HEK293T (cell line): ENCODE data around the gene C1S.
"Not testable (repeated sequence)": the region's sequence is repeated elsewhere in the genome, so short reads cannot be mapped to it uniquely, and the experiment has no call there.

Experiments used
- CTCF ChIA-PET: fragments of 350-600 bp; formaldehyde crosslinking; extraction: SDS; loops from one replicate; lab custom pipeline; 2021; ENCODE audit warnings: antibody characterized with exemption, inconsistent platforms; lab: Yijun Ruan, JAX
- POLR2A ChIA-PET: fragments of 350-600 bp; formaldehyde crosslinking; extraction: SDS; loops from one replicate; lab custom pipeline; 2020; ENCODE audit warnings: antibody characterized with exemption, inconsistent platforms; lab: Yijun Ruan, JAX
- DNase-seq: peaks from one replicate; pipeline ENCODE4 v3.0.0; 2012; ENCODE audit warnings: mixed read lengths; ENCODE audit errors: extremely low spot score
- ARNT ChIP-seq: fragments of 450-650 bp; IDR thresholded peaks from 2 replicates; pipeline ENCODE4 v1.6.1; 2017; ENCODE audit warnings: mild to moderate bottlenecking
- BHLHE40 ChIP-seq: fragments of 450-650 bp; IDR thresholded peaks from 2 replicates; pipeline ENCODE4 v1.6.1; 2016; ENCODE audit warnings: mild to moderate bottlenecking, moderate library complexity, borderline replicate concordance
- CTBP1 ChIP-seq: fragments of 450-650 bp; IDR thresholded peaks from 2 replicates; pipeline ENCODE4 v1.6.1; 2016; ENCODE audit warnings: borderline replicate concordance
- ELF4 ChIP-seq: fragments of 450-650 bp; IDR thresholded peaks from 2 replicates; pipeline ENCODE4 v1.6.1; 2017; ENCODE audit warnings: antibody characterized with exemption
- FOXA1 ChIP-seq: fragments of 450-650 bp; IDR thresholded peaks from 2 replicates; pipeline ENCODE4 v1.6.1; 2016; ENCODE audit warnings: mild to moderate bottlenecking
- FOXK2 ChIP-seq: fragments of 450-650 bp; IDR thresholded peaks from 2 replicates; pipeline ENCODE4 v1.6.1; 2016; ENCODE audit warnings: mild to moderate bottlenecking
- FOXM1 ChIP-seq: fragments of 450-650 bp; IDR thresholded peaks from 2 replicates; pipeline ENCODE4 v1.6.1; 2017; ENCODE audit warnings: mild to moderate bottlenecking, borderline replicate concordance
- HDGF ChIP-seq: fragments of 450-650 bp; IDR thresholded peaks from 2 replicates; pipeline ENCODE4 v1.6.1; 2017; ENCODE audit warnings: antibody characterized with exemption, borderline replicate concordance
- L3MBTL2 ChIP-seq: fragments of 450-650 bp; conservative IDR thresholded peaks from 2 replicates; pipeline ENCODE4 v1.6.1; 2016; ENCODE audit warnings: mild to moderate bottlenecking
- LEF1 ChIP-seq: fragments of 450-650 bp; IDR thresholded peaks from 2 replicates; pipeline ENCODE4 v1.6.1; 2017; ENCODE audit warnings: mild to moderate bottlenecking, borderline replicate concordance
- NFRKB ChIP-seq: fragments of 450-650 bp; IDR thresholded peaks from 2 replicates; pipeline ENCODE4 v1.6.1; 2016; ENCODE audit warnings: mild to moderate bottlenecking, moderate library complexity
- SP1 ChIP-seq: fragments of 450-650 bp; IDR thresholded peaks from 2 replicates; pipeline ENCODE4 v1.6.1; 2017
- SUZ12 ChIP-seq: fragments of 450-650 bp; IDR thresholded peaks from 2 replicates; pipeline ENCODE4 v1.6.1; 2016; ENCODE audit warnings: mild to moderate bottlenecking
- TARDBP ChIP-seq: fragments of 450-650 bp; IDR thresholded peaks from 2 replicates; pipeline ENCODE4 v1.6.1; 2016
- ZNF384 ChIP-seq: fragments of 450-650 bp; IDR thresholded peaks from 2 replicates; pipeline ENCODE4 v1.6.1; 2016
- TF ChIP-seq, protein P1 (sequence below): fragments of 450-650 bp; IDR thresholded peaks from 2 replicates; pipeline ENCODE4 v1.6.1; 2016

The C1S gene

DNA sequence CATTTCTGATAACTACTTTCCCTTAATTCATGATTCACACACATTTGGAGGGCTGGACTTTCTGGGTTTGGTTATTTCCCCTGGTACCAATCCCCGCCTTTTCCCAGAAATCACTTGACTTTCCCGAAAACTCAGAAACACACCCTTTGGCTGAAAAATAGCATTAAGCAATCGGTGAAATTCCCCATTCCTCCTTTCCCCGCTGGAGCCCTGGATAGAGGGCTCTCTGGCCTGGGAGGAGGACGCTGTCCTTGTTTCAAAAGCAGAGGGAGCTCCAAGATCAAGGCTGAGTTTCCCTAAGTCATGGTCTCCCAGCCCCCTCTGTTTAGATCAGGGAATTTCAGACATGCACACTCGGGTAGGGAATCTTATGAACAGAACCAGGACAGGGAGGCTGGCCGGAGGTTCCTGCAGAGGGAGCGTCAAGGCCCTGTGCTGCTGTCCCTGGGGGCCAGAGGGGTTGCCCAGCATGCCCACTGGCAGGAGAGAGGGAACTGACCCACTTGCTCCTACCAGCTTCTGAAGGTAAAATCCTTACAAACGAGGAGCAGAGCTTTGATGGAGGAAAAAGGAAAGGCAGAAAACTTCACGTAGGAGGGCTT lies at the start of gene C1S:
Gene C1S (plus strand): TSS at position 366 of the 602 bp plus-strand sequence. CDS start 1,195 bp downstream, outside the sequence.
- POLR2A ChIA-PET = no interaction called here
- no peak for TF ChIP-seq SUZ12
- no peak for TF ChIP-seq CTBP1
- no peak for TF ChIP-seq SP1
- no peak for TF ChIP-seq ARNT
- TF ChIP-seq NFRKB = no peak
- TF ChIP-seq ZNF384 = no peak
- TF ChIP-seq, protein P1, sequence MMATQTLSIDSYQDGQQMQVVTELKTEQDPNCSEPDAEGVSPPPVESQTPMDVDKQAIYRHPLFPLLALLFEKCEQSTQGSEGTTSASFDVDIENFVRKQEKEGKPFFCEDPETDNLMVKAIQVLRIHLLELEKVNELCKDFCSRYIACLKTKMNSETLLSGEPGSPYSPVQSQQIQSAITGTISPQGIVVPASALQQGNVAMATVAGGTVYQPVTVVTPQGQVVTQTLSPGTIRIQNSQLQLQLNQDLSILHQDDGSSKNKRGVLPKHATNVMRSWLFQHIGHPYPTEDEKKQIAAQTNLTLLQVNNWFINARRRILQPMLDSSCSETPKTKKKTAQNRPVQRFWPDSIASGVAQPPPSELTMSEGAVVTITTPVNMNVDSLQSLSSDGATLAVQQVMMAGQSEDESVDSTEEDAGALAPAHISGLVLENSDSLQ = no peak
- TF ChIP-seq ELF4 = no peak
- TF ChIP-seq FOXK2 = no peak
- TF ChIP-seq LEF1 = no peak
- TF ChIP-seq FOXM1 = no peak
- no peak for TF ChIP-seq HDGF
- TF ChIP-seq FOXA1 = no peak
- no peak for TF ChIP-seq TARDBP
- no peak for TF ChIP-seq L3MBTL2
- no peak for TF ChIP-seq BHLHE40
- CTCF ChIA-PET = interaction anchor here (0.6 to 1.2 kb wide), 2 partner anchors 52 to 193 kb away, joined by 3 to 5 read pairs; partner anchors contain the start of gene TPI1
- DNase-seq = peak; percentile 33

DNA sequence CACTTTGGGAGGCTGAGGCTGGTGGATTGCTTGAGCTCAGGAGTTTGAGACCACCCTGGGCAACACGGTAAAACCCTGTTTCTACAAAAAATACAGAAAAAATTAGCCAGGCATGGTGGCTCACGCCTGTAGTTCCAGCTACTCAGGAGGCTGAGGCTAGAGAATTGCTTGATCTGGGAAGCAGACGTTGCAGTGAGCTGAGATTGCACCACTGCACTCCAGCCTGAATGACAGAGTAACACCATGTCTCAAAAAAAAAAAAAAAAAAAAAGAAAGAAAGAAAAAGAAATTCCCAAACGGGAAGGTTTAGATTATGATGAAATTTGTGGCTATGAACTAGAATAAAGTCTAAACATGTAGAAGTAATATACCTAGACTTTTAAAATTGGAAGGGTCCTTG lies 49.1 kb upstream of the C1S start:
- POLR2A ChIA-PET = not testable (repeated sequence)
- CTCF ChIA-PET = interaction anchor here (1.0 kb wide), 1 partner anchor 142 kb away, joined by 3 read pairs; no protein-coding TSS in a partner anchor

DNA sequence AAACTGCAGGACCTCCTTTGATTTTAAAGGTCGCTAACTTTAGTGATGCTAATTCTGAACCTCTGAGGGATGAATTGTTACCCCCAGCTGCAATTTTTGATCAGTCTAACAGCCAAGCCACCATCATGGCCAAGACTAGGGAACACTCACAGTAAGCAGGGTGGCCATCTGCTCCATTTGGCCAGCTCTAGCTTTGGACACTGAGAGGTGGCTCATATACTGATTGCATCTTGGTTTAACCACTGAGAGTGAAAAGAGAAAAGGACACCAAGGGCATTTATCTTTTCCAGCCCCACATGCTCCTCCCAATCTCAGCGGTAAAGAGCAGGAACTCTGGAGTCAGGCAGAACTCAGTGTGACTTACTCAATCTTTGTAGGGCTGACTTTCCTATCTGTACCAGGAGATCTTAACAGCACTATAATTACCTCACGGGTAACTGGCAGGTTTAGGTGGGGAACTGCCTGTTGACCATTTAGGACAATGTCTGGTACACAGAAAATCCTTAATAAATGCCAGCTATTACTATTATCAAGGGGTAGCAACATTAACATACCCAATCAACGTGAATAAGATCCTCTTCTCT lies 48.4 kb upstream of the C1S start:
- CTCF ChIA-PET = no interaction called here
- POLR2A ChIA-PET = no interaction called here
- TF ChIP-seq ZNF384 (no peak), FOXM1 (no peak), ELF4 (no peak), SUZ12 (no peak), L3MBTL2 (no peak), NFRKB (no peak), TARDBP (no peak), ARNT (no peak), CTBP1 (no peak), SP1 (no peak), LEF1 (no peak), FOXA1 (no peak), FOXK2 (no peak), BHLHE40 (no peak), HDGF (no peak)
- TF ChIP-seq, protein P1 = no peak
- DNase-seq = no peak

More for the DNA sequence above, 49.1 kb upstream of the C1S start:
- not testable (repeated sequence) for DNase-seq

DNA sequence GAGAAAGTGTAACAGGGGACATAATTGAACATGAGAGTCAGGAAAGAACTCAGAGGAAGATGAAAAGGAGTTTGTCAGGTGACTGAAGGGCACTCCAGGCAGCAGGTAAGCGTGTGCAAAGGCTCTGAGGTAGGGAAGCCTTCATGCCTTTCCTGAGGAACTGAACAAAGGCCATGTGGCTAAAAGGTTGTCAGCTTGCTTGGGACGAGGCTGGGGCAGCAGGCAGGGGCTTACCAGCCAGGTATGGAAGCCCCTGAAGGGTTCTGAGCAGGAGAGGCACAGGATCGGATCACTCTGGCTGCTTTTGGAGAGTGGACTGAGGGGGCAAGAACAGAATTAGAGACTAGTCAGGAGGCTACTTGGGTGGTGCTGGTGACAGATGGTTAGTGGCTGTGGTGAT lies 47.4 kb upstream of the C1S start:
- TF ChIP-seq CTBP1 (no peak), NFRKB (no peak), ELF4 (no peak), ZNF384 (no peak), SP1 (no peak), LEF1 (no peak)
- POLR2A ChIA-PET = no interaction called here
- CTCF ChIA-PET = no interaction called here
- no peak for DNase-seq

DNA sequence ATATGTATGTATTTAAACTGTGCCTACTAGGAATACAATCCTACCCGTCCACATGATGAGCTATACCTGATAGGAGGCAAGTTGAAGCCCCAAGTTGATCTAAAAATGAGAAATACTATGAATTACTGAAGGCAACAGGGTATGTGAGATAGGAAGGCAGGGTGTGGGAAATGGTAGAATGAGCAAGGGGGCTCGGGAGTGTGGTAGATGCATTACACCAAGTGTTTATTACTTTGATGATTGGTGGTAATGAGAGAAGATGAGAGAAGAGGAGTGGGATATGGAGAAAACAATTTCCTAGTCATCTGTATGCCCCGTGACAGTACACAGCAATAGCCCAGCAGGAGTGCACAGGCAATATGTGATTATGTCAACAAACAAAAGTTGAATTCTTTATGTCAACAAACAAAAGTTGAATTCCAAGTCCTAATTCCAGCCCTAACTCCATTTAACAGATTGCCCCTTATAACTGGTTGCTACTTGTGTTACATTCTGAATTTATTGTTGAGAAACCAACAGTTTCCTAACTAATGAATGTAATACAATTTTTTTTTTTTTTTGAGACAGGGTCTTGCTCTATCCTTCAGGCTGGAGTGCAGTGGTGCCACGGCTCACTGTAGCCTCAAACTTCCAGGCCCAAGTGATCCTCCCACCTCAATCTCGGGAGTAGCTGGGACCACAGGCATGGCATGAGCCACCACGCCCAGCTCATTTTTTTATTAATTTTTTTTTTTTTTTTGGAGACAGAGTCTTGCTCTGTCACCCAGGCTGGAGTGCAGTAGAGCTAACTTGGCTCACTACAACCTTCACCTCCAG lies 44.8 kb upstream of the C1S start:
- ChIA-PET CTCF (no interaction called here), POLR2A (interaction anchor here (0.7 to 2.5 kb wide), 2 partner anchors 72 to 1545 kb away, joined by 4 to 7 read pairs; partner anchors contain the start of genes C12orf57 and RNU7-1)
- DNase-seq = no peak

DNA sequence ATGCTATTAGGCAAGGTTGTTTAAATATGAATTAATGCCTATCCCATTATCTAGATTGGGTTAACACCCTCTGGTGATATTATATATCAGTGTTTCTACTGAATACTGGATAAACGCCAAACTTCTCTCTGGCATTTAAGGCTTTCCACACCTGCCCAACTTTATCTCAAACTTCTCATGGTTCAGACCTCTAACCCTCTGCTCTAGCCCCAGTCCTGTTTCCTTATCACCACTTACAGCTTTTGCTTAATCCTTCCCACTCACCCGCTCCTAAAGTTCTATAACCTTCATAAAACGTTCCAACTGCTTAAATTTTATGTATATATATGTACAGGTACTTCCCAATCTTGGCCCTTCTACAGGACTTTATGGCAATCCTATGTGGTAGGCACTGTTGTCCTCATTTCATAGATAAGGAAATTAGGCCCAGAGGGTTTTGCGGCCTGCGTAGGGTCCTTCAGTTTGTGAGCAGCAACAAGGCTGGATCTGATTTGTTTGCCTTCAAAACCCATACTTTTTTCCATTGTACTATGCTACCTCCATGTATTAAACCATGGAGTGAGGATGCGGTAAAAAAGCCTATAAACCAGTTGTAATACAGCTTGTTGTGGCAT lies 43.5 kb upstream of the C1S start:
- POLR2A ChIA-PET = interaction anchor here (2.1 to 2.5 kb wide), 2 partner anchors 73 kb away, joined by 7 to 15 read pairs; partner anchors contain the start of genes C12orf57 and RNU7-1
- no peak for TF ChIP-seq FOXK2
- no peak for TF ChIP-seq TARDBP
- no peak for TF ChIP-seq FOXM1
- no peak for TF ChIP-seq ARNT
- TF ChIP-seq CTBP1 = no peak
- no peak for TF ChIP-seq ZNF384
- TF ChIP-seq ELF4 = no peak
- TF ChIP-seq BHLHE40 = no peak
- TF ChIP-seq FOXA1 = no peak
- no peak for TF ChIP-seq HDGF
- TF ChIP-seq LEF1 = no peak
- TF ChIP-seq, protein P1 = no peak
- no peak for DNase-seq
- CTCF ChIA-PET = no interaction called here

More for the DNA sequence above, 44.8 kb upstream of the C1S start:
- TF ChIP-seq FOXA1 (peak; percentile 55; the same call in 1 of the 2 replicates), FOXK2 (no peak), NFRKB (no peak), LEF1 (no peak), L3MBTL2 (no peak), ZNF384 (0 out of 2 replicates have a peak, but pooled peaks have one; percentile 46)
- TF ChIP-seq, protein P1 = no peak
